Gastroesophageal sphincter (tissue), 4 donors: ENCODE data around the gene SUCLG2. TPM values are rescaled to one million over a fixed set of nuclear protein-coding genes. Genes with fewer than 3 reads are reported as not detected.

Experiments used
- ATAC-seq: fragments of 150-250 bp; one replicate; pipeline ENCODE4 v1.9.1; 2016; ENCODE audit warnings: mild to moderate bottlenecking, moderate library complexity
- H3K27ac ChIP-seq, 4 donors: fragments of 200-600 bp; sonication (generic) in 3 of 4; 1 replicate in 3 of 4; 2 replicates in 1 of 4; pipeline ENCODE4 v1.5.1; 2016 to 2019
- H3K27me3 ChIP-seq: fragments of 200-600 bp; sonication (generic); one replicate; pipeline ENCODE4 v1.5.1; 2019
- H3K36me3 ChIP-seq, 2 donors: fragments of 200-600 bp; sonication (generic); one replicate each; pipeline ENCODE4 v1.5.1; 2019; ENCODE audit warnings: control low read depth in 1 of 2
- H3K4me1 ChIP-seq, 3 donors: fragments of 200-600 bp; sonication (generic); 1 replicate in 2 of 3; 2 replicates in 1 of 3; pipeline ENCODE4 v1.5.1; 2016 to 2019; ENCODE audit warnings: control low read depth in 2 of 3
- H3K4me3 ChIP-seq, 2 donors: fragments of 200-600 bp; sonication (generic); one replicate each; pipeline ENCODE4 v1.5.1; 2019; ENCODE audit warnings: mild to moderate bottlenecking in 1 of 2, moderate library complexity in 1 of 2
- H3K9me3 ChIP-seq, 3 donors: fragments of 200-600 bp; sonication (generic); one replicate each; pipeline ENCODE4 v1.5.1; 2017 to 2019; ENCODE audit warnings: control low read depth in 2 of 3
- EP300 ChIP-seq: sonication (generic); formaldehyde crosslinking; IDR thresholded peaks from one replicate; pipeline ENCODE4 v1.6.1; 2017; ENCODE audit warnings: antibody characterized with exemption, mild to moderate bottlenecking
- POLR2A ChIP-seq, 2 donors: fragments of 450-650 bp; IDR thresholded peaks; one replicate each; pipeline ENCODE4 v1.6.1; 2017; ENCODE audit warnings: antibody characterized with exemption in 2 of 2, mild to moderate bottlenecking in 2 of 2, moderate library complexity in 1 of 2
- POLR2AphosphoS5 ChIP-seq: sonication (generic); formaldehyde crosslinking; IDR thresholded peaks from one replicate; pipeline ENCODE4 v1.6.1; 2017; ENCODE audit warnings: antibody characterized with exemption
- WGBS, 2 donors: methylation state at CpG; one replicate each; pipeline ENCODE4 v1.1.5; 2018; ENCODE audit warnings: low coverage in 1 of 2; 5-methylcytosine and 5-hydroxymethylcytosine counted together
- total RNA-seq, 4 donors: library from RNA; depleted of rRNA; stranded (reverse); fragments of >200 nt; gene quantifications; one replicate each; pipeline ENCODE4 v1.1.0, GENCODE V29; 2016
- TF ChIP-seq, protein P1 (sequence below), 4 experiments: fragments of 200-600 bp in 2 of 4; fragments of 450-650 bp in 2 of 4; sonication (generic) in 1 of 4; IDR thresholded peaks; one replicate each; pipeline ENCODE4 v1.5.1; 2017 to 2019; ENCODE audit warnings: antibody characterized with exemption in 4 of 4, mild to moderate bottlenecking in 2 of 4, moderate library complexity in 2 of 4

SUCLG2 gene
- total RNA-seq, 4 donors from 2014 or later, result 53.3 to 79.4 (median 69.8) TPM

DNA sequence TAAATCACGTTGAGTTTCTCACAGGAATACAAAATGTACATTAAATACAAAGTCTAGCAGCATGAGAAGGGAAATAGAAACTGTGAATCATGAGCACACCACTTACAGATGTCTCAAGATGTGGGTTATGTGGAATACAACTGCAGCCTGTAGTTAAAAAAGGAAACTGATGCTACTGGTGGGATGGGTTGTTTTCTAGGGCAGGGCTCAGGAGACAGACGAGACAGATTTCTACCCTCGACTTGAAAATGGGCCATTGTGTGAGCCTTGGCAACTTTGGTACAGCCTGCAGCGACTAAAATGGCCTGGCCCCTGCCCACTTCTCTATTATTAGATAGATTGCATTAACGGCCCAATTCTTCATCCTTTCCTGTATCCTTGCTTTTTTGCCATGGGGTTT, 293.1 kb downstream of the SUCLG2 start:
- TF ChIP-seq POLR2AphosphoS5 (no peak), EP300 (no peak), POLR2A (IDR thresholded peaks at IDR 0.05) (no peak)
- TF ChIP-seq, protein P1, sequence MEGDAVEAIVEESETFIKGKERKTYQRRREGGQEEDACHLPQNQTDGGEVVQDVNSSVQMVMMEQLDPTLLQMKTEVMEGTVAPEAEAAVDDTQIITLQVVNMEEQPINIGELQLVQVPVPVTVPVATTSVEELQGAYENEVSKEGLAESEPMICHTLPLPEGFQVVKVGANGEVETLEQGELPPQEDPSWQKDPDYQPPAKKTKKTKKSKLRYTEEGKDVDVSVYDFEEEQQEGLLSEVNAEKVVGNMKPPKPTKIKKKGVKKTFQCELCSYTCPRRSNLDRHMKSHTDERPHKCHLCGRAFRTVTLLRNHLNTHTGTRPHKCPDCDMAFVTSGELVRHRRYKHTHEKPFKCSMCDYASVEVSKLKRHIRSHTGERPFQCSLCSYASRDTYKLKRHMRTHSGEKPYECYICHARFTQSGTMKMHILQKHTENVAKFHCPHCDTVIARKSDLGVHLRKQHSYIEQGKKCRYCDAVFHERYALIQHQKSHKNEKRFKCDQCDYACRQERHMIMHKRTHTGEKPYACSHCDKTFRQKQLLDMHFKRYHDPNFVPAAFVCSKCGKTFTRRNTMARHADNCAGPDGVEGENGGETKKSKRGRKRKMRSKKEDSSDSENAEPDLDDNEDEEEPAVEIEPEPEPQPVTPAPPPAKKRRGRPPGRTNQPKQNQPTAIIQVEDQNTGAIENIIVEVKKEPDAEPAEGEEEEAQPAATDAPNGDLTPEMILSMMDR (IDR thresholded peaks at IDR 0.05), result no peak
- no peak for ATAC-seq

DNA sequence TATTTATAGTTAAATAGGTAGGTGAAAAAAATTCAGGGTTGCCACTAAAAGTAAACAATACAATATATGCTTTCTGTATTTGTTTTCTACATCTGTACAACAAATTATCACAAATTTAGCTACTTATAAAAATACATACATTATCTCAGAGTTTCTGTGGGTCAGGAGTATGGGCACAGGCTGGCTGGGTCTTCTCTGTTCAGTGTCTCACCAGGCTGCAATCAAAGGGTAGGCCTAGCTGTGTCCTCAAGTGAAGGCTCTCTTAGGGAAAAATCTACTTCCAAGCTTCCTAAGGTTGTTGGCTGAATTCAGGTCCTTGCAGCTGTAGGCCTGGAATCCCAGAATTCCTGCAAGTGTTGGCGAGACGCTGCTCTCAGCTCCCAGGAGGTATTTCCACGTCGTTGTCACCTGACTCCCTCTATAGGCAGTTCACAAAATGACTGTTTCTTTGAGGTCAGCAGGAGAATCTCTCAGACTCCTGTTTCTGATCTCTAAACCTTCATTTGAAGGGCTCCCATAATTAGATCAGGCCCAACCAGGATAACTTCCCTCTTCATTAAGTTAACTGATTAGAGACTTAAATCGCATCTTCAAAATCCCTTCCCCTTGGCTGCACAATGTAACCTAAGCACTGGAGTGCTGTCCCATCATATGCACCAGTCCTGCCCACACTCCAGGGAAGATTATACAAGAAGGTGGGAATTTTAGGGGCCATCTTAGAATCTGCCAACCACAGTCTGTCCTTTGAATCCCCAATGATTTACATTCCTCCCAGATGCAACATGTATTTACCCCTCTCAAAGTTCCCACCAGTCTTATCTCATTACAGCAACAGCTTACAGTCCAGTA, 296.6 kb downstream of the SUCLG2 start:
- no peaks in the 10 kb centered on the region for H3K9me3 ChIP-seq
- no peak overlapping the region for H3K27ac ChIP-seq
- TF ChIP-seq EP300 (no peak), POLR2A (IDR thresholded peaks at IDR 0.05) (no peak)
- TF ChIP-seq, protein P1 (IDR thresholded peaks at IDR 0.05), result peak in 1 of 4 experiments; percentile 16
- H3K36me3 ChIP-seq, result no peaks in the 10 kb centered on the region
- no peaks in the 10 kb centered on the region for H3K4me1 ChIP-seq
- no peaks in the 10 kb centered on the region for H3K27me3 ChIP-seq
- 18 to 21% methylated on average over 3 to 5 of the region's 5 CpGs for WGBS, 2 donors
- H3K4me3 ChIP-seq, result no peak overlapping the region
- ATAC-seq, result no peak

More for the DNA sequence above, 293.1 kb downstream of the SUCLG2 start:
- 67 to 72% methylated on average over 4 to 5 of the region's 5 CpGs for WGBS, 2 donors
- Histone ChIP-seq H3K27me3 (no peaks in the 10 kb centered on the region), H3K36me3 (no peaks in the 10 kb centered on the region), H3K4me1 (no peaks in the 10 kb centered on the region), H3K9me3 (no peaks in the 10 kb centered on the region), H3K4me3 (no peak overlapping the region), H3K27ac (no peak overlapping the region)

DNA sequence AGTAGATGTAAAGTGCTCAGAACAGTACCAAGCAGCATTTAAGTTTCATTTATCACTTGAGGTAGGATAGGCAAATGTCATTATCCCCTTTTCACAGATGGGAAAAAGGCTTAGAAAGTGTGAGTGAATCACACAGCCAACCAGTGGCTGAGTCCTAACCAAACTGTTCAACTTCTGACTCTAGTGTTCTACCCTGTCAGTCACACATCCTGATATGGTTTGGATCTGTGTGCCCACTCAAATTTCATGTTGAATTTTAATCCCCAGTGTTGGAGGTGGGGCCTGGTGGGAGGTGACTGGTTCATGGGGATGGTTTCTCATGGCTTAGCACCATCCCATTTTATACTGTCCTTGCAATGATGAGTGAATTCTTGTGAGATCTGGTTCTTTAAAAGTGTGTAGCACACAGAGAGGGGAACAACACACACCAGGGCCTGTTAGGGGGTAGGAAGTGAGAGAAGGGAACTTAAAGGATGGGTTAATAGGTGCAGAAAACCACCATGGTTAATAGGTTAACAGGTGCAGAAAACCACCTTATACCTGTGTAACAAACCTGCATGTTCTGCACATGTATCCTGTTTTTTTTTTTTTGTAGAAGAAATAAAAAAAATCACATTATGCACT, 304.7 kb downstream of the SUCLG2 start:
- ATAC-seq, result no peak
- TF ChIP-seq, protein P1 (IDR thresholded peaks at IDR 0.05), result no peak
- TF ChIP-seq EP300 (no peak), POLR2AphosphoS5 (no peak), POLR2A (IDR thresholded peaks at IDR 0.05) (no peak)
- Histone ChIP-seq H3K9me3 (peaks cover 0 to 2% (median 0%) of the 10 kb centered on the region in 3 donors), H3K4me1 (no peaks in the 10 kb centered on the region), H3K4me3 (no peak overlapping the region), H3K27me3 (no peaks in the 10 kb centered on the region), H3K36me3 (no peaks in the 10 kb centered on the region), H3K27ac (no peak overlapping the region)

- H3K36me3 ChIP-seq, result no peaks in the 10 kb centered on the region
- H3K27ac ChIP-seq, result no peak overlapping the region
- ATAC-seq, result no peak
- H3K4me1 ChIP-seq, result no peaks in the 10 kb centered on the region
- H3K9me3 ChIP-seq, result peaks cover 0 to 13% (median 0%) of the 10 kb centered on the region in 3 donors
- no peaks in the 10 kb centered on the region for H3K27me3 ChIP-seq
- no peak overlapping the region for H3K4me3 ChIP-seq
- TF ChIP-seq EP300 (no peak), POLR2A (IDR thresholded peaks at IDR 0.05) (no peak), POLR2AphosphoS5 (no peak)
- TF ChIP-seq, protein P1 (IDR thresholded peaks at IDR 0.05), result no peak
Measured at GRCh38 chr3:67346081-67346480, 308.3 kb downstream of the SUCLG2 start.

GRCh38 chr3:67335813-67336212, 318.6 kb downstream of the SUCLG2 start:
- H3K4me1 ChIP-seq, result no peaks in the 10 kb centered on the region
- no peak overlapping the region for H3K27ac ChIP-seq
- H3K9me3 ChIP-seq, result peaks cover 0 to 45% (median 0%) of the 10 kb centered on the region in 3 donors
- no peaks in the 10 kb centered on the region for H3K36me3 ChIP-seq
- TF ChIP-seq EP300 (no peak), POLR2AphosphoS5 (no peak), POLR2A (IDR thresholded peaks at IDR 0.05) (no peak)
- TF ChIP-seq, protein P1 (IDR thresholded peaks at IDR 0.05), result no peak
- H3K27me3 ChIP-seq, result no peaks in the 10 kb centered on the region
- no peak for ATAC-seq
- no CpG with 5 or more reads among the region's 2 CpGs for WGBS, 2 donors
- no peak overlapping the region for H3K4me3 ChIP-seq
